Liver (tissue), 9 donors: Measurements from ENCODE around the gene TNRC6B. TPM values are rescaled to one million over a fixed set of nuclear protein-coding genes. Genes with fewer than 3 reads are reported as not detected.

Source experiments
- DNase-seq: peaks from one replicate; pipeline ENCODE4 v3.0.0-alpha.2; 2017; ENCODE audit warnings: low spot score
- H3K27ac ChIP-seq, 2 donors: one replicate each; pipeline ENCODE4 v1.7.0; 2013; ENCODE audit warnings: inconsistent platforms in 2 of 2, low read length in 2 of 2, control low read depth in 1 of 2, low read depth in 1 of 2, mild to moderate bottlenecking in 1 of 2
- H3K27me3 ChIP-seq, 4 donors: one replicate each; pipeline versions ENCODE4 v1.6.1 to v1.7.0; 2013; ENCODE audit warnings: low read length in 3 of 4, inconsistent platforms in 1 of 4, mild to moderate bottlenecking in 1 of 4, moderate library complexity in 1 of 4; ENCODE audit not compliant: control insufficient read depth in 4 of 4, insufficient read depth in 4 of 4
- H3K36me3 ChIP-seq, 4 donors: one replicate each; pipeline versions ENCODE4 v1.6.1 to v1.7.0; 2013; ENCODE audit warnings: low read length in 3 of 4, mild to moderate bottlenecking in 3 of 4, low read depth in 1 of 4, moderate library complexity in 1 of 4; ENCODE audit not compliant: control insufficient read depth in 4 of 4, insufficient read depth in 3 of 4
- H3K4me1 ChIP-seq, 4 donors: one replicate each; pipeline versions ENCODE4 v1.6.1 to v1.7.0; 2013; ENCODE audit warnings: low read length in 3 of 4, mild to moderate bottlenecking in 3 of 4, moderate library complexity in 1 of 4; ENCODE audit not compliant: control insufficient read depth in 4 of 4, insufficient read depth in 4 of 4
- H3K4me3 ChIP-seq, 3 donors: one replicate each; pipeline versions ENCODE4 v1.6.1 to v1.7.0; 2013; ENCODE audit warnings: low read length in 3 of 3, control low read depth in 1 of 3, low read depth in 1 of 3, mild to moderate bottlenecking in 1 of 3
- H3K9ac ChIP-seq, 2 donors: one replicate each; pipeline ENCODE4 v1.7.0; 2013; ENCODE audit warnings: low read length in 2 of 2, mild to moderate bottlenecking in 2 of 2, moderate library complexity in 2 of 2, control low read depth in 1 of 2, low read depth in 1 of 2
- H3K9me3 ChIP-seq, 4 donors: one replicate each; pipeline versions ENCODE4 v1.6.1 to v1.7.0; 2013; ENCODE audit warnings: low read length in 3 of 4; ENCODE audit not compliant: control insufficient read depth in 4 of 4
- EGR1 ChIP-seq, 2 donors: IDR thresholded peaks; 2 replicates each; pipeline ENCODE4 v1.6.1; 2016 to 2018; ENCODE audit warnings: antibody characterized with exemption in 2 of 2, low read depth in 2 of 2
- FOXA1 ChIP-seq: IDR thresholded peaks from 2 replicates; pipeline ENCODE4 v1.6.1; 2016; ENCODE audit warnings: antibody characterized with exemption
- FOXA2 ChIP-seq: IDR thresholded peaks from 2 replicates; pipeline ENCODE4 v1.6.1; 2016; ENCODE audit warnings: antibody characterized with exemption
- GABPA ChIP-seq, 2 donors: IDR thresholded peaks in 1 of 2; conservative IDR thresholded peaks in 1 of 2; 2 replicates each; pipeline ENCODE4 v1.6.1; 2016; ENCODE audit warnings: antibody characterized with exemption in 2 of 2, mild to moderate bottlenecking in 1 of 2, moderate library complexity in 1 of 2
- HNF4A ChIP-seq, 2 donors: conservative IDR thresholded peaks; 2 replicates each; pipeline ENCODE4 v1.6.1; 2016; ENCODE audit warnings: antibody characterized with exemption in 2 of 2, mild to moderate bottlenecking in 2 of 2
- HNF4G ChIP-seq: IDR thresholded peaks from 2 replicates; pipeline ENCODE4 v1.6.1; 2016; ENCODE audit warnings: antibody characterized with exemption
- JUND ChIP-seq, 2 donors: IDR thresholded peaks; 2 replicates each; pipeline ENCODE4 v1.6.1; 2016; ENCODE audit warnings: antibody characterized with exemption in 2 of 2
- NR2F2 ChIP-seq: IDR thresholded peaks from 2 replicates; pipeline ENCODE4 v1.6.1; 2016; ENCODE audit warnings: antibody characterized with exemption
- RAD21 ChIP-seq, 2 donors: IDR thresholded peaks; 2 replicates each; pipeline ENCODE4 v1.6.1; 2016; ENCODE audit warnings: antibody characterized with exemption in 2 of 2, mild to moderate bottlenecking in 2 of 2
- RXRA ChIP-seq, 2 donors: IDR thresholded peaks; 2 replicates each; pipeline ENCODE4 v1.6.1; 2017 to 2018; ENCODE audit warnings: antibody characterized with exemption in 2 of 2, mild to moderate bottlenecking in 1 of 2
- SP1 ChIP-seq: IDR thresholded peaks from 2 replicates; pipeline ENCODE4 v1.6.1; 2018; ENCODE audit warnings: antibody characterized with exemption, mild to moderate bottlenecking
- TAF1 ChIP-seq: conservative IDR thresholded peaks from 2 replicates; pipeline ENCODE4 v1.6.1; 2016; ENCODE audit warnings: antibody characterized with exemption, mild to moderate bottlenecking
- YY1 ChIP-seq: IDR thresholded peaks from 2 replicates; pipeline ENCODE4 v1.6.1; 2016; ENCODE audit warnings: antibody characterized with exemption, mild to moderate bottlenecking
- WGBS: extraction: QIAGEN DNeasy Blood & Tissue Kit; methylation state at CpG from one replicate; pipeline ENCODE4 v1.1.7; 2013; 5-methylcytosine and 5-hydroxymethylcytosine counted together
- polyA plus RNA-seq, 2 donors: library from polyadenylated mRNA; stranded (reverse) in 1 of 2; unstranded in 1 of 2; fragments of 200-250 nt in 1 of 2; fragments of >200 nt in 1 of 2; fragmentation: Nextera tagmentation in 1 of 2; extraction: Ambion mirVana in 1 of 2; gene quantifications; one replicate each; pipeline versions ENCODE4 v1.2.1 to v1.2.3, GENCODE V29; 2013 to 2015
- total RNA-seq, 2 donors: library from RNA; depleted of rRNA; stranded (reverse); fragments of >200 nt; gene quantifications; one replicate each; pipeline ENCODE4 v1.2.3, GENCODE V29; 2014
- TF ChIP-seq, protein P1 (sequence below): IDR thresholded peaks from 2 replicates; pipeline ENCODE4 v1.6.1; 2016; ENCODE audit warnings: antibody characterized with exemption
- TF ChIP-seq, protein P2 (sequence below): IDR thresholded peaks from 2 replicates; pipeline ENCODE4 v1.6.1; 2016; ENCODE audit warnings: antibody characterized with exemption
- TF ChIP-seq, protein P3 (sequence below): IDR thresholded peaks from 2 replicates; pipeline ENCODE4 v1.6.1; 2016; ENCODE audit warnings: antibody characterized with exemption
- TF ChIP-seq, protein P4 (sequence below): IDR thresholded peaks from 2 replicates; pipeline ENCODE4 v1.6.1; 2016; ENCODE audit warnings: antibody characterized with exemption, mild to moderate bottlenecking
- TF ChIP-seq, protein P5 (sequence below): fragments of 150-350 bp; IDR thresholded peaks from 2 replicates; pipeline ENCODE4 v1.5.1; 2017; ENCODE audit warnings: improper control_type of control experiment, low read depth, low read length; ENCODE audit not compliant: missing input control
- donor health status: healthy.
- donor health status: healthy.
- donor health status: healthy.
- donor health status: healthy.
- donor health status: healthy.

Gene TNRC6B
- total and polyA plus RNA-seq, 4 donors: 4.6 to 39.1 (median 26.4) TPM

DNA sequence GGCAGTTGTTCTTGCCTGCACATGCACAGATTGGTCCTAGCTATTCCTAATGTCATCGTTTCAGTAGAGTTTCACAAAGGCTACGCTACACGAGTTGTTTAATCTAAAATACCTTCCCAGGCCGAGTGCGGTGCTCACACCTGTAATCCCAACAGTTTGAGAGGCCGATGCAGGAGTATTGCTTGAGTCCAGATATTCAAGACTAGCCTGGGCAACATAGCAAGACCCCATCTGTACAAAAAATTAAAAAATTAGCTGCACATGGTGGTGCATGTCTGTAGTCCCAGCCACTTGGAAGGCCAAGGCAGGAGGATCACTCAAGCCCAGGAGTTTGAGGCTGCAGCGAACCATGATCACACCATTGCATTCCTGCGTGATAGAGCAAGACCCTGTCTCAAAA, 56.2 kb downstream of the TNRC6B start:
- H3K27ac ChIP-seq: no peak overlapping the region
- H3K36me3 ChIP-seq: peaks cover 4 to 9% (median 4%) of the 10 kb centered on the region in 4 donors
- no peaks in the 10 kb centered on the region for H3K9me3 ChIP-seq
- H3K4me3 ChIP-seq: no peak overlapping the region
- H3K9ac ChIP-seq: no peak overlapping the region
- peaks cover 0 to 5% (median under 1%) of the 10 kb centered on the region in 4 donors for H3K4me1 ChIP-seq
- no peaks in the 10 kb centered on the region for H3K27me3 ChIP-seq
- 96% methylated on average over 8 of the region's 8 CpGs for WGBS
- TF ChIP-seq NR2F2: no peak
- TF ChIP-seq, protein P1, sequence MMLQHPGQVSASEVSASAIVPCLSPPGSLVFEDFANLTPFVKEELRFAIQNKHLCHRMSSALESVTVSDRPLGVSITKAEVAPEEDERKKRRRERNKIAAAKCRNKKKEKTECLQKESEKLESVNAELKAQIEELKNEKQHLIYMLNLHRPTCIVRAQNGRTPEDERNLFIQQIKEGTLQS: no peak
- no peak for TF ChIP-seq RAD21 (IDR thresholded peaks at IDR 0.05)
- TF ChIP-seq SP1: no peak
- DNase-seq: no peak

DNA sequence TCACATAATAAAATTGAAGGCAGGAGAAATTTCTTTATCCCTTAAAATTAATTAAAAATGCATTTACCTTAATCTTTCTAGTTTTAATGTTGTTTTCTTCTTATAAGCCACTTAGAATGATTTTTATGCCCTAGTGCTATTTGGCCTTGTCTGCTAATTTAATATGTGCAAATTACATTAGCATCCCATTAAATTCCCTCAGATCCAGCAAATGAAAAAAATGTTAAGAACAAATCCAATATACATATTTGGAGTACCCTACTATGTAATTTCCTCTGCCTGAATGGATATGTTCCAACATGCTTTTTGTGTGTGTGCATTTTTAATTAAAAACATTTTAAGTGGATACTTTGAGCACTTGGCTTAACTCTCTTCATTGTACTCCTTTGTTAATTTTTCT, 56.9 kb downstream of the TNRC6B start:
- DNase-seq: no peak

DNA sequence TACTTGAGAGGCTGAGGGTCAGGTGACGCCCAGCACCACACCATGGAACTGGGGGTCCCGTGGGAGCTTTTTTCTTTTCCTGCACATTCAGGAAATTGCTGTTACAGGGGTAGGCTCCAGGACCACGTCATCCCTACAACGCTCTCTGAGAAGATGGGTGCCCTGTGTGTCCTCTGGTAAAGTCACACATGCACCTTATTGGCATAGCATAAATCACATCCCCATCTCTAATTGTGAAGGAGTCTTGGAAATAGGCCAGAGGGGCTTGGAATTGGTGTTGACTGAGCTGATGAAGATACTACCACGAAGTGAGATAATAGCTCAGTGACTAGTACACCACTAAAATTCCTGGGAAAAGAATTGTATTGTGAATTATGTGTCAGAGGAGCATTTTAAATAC, 57.6 kb downstream of the TNRC6B start:
- no peak overlapping the region for H3K4me3 ChIP-seq
- TF ChIP-seq FOXA2 (no peak), GABPA (IDR thresholded peaks at IDR 0.05 in 1 of 2, conservative IDR thresholded peaks at IDR 0.05 in 1 of 2) (no peak), HNF4A (conservative IDR thresholded peaks at IDR 0.05) (no peak), EGR1 (IDR thresholded peaks at IDR 0.05; ENCODE audit: low read depth in 2 of 2) (no peak), RXRA (IDR thresholded peaks at IDR 0.05) (no peak), NR2F2 (no peak), TAF1 (no peak), RAD21 (IDR thresholded peaks at IDR 0.05) (no peak), SP1 (no peak), YY1 (no peak), JUND (IDR thresholded peaks at IDR 0.05) (no peak), FOXA1 (no peak), HNF4G (no peak)
- TF ChIP-seq, protein P2, sequence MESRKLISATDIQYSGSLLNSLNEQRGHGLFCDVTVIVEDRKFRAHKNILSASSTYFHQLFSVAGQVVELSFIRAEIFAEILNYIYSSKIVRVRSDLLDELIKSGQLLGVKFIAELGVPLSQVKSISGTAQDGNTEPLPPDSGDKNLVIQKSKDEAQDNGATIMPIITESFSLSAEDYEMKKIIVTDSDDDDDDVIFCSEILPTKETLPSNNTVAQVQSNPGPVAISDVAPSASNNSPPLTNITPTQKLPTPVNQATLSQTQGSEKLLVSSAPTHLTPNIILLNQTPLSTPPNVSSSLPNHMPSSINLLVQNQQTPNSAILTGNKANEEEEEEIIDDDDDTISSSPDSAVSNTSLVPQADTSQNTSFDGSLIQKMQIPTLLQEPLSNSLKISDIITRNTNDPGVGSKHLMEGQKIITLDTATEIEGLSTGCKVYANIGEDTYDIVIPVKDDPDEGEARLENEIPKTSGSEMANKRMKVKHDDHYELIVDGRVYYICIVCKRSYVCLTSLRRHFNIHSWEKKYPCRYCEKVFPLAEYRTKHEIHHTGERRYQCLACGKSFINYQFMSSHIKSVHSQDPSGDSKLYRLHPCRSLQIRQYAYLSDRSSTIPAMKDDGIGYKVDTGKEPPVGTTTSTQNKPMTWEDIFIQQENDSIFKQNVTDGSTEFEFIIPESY: no peak
- TF ChIP-seq, protein P3, sequence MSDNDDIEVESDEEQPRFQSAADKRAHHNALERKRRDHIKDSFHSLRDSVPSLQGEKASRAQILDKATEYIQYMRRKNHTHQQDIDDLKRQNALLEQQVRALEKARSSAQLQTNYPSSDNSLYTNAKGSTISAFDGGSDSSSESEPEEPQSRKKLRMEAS: no peak
- TF ChIP-seq, protein P4, sequence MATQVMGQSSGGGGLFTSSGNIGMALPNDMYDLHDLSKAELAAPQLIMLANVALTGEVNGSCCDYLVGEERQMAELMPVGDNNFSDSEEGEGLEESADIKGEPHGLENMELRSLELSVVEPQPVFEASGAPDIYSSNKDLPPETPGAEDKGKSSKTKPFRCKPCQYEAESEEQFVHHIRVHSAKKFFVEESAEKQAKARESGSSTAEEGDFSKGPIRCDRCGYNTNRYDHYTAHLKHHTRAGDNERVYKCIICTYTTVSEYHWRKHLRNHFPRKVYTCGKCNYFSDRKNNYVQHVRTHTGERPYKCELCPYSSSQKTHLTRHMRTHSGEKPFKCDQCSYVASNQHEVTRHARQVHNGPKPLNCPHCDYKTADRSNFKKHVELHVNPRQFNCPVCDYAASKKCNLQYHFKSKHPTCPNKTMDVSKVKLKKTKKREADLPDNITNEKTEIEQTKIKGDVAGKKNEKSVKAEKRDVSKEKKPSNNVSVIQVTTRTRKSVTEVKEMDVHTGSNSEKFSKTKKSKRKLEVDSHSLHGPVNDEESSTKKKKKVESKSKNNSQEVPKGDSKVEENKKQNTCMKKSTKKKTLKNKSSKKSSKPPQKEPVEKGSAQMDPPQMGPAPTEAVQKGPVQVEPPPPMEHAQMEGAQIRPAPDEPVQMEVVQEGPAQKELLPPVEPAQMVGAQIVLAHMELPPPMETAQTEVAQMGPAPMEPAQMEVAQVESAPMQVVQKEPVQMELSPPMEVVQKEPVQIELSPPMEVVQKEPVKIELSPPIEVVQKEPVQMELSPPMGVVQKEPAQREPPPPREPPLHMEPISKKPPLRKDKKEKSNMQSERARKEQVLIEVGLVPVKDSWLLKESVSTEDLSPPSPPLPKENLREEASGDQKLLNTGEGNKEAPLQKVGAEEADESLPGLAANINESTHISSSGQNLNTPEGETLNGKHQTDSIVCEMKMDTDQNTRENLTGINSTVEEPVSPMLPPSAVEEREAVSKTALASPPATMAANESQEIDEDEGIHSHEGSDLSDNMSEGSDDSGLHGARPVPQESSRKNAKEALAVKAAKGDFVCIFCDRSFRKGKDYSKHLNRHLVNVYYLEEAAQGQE: no peak
- TF ChIP-seq, protein P1: no peak
- TF ChIP-seq, protein P5, sequence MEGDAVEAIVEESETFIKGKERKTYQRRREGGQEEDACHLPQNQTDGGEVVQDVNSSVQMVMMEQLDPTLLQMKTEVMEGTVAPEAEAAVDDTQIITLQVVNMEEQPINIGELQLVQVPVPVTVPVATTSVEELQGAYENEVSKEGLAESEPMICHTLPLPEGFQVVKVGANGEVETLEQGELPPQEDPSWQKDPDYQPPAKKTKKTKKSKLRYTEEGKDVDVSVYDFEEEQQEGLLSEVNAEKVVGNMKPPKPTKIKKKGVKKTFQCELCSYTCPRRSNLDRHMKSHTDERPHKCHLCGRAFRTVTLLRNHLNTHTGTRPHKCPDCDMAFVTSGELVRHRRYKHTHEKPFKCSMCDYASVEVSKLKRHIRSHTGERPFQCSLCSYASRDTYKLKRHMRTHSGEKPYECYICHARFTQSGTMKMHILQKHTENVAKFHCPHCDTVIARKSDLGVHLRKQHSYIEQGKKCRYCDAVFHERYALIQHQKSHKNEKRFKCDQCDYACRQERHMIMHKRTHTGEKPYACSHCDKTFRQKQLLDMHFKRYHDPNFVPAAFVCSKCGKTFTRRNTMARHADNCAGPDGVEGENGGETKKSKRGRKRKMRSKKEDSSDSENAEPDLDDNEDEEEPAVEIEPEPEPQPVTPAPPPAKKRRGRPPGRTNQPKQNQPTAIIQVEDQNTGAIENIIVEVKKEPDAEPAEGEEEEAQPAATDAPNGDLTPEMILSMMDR: no peak
- no peak overlapping the region for H3K27ac ChIP-seq
- DNase-seq: no peak
- peaks cover 4 to 9% (median 4%) of the 10 kb centered on the region in 4 donors for H3K36me3 ChIP-seq
- peaks cover 0 to 5% (median 0%) of the 10 kb centered on the region in 4 donors for H3K4me1 ChIP-seq
- H3K9me3 ChIP-seq: no peaks in the 10 kb centered on the region
- no peak overlapping the region for H3K9ac ChIP-seq
- H3K27me3 ChIP-seq: no peaks in the 10 kb centered on the region
- 67% methylated on average over 5 of the region's 5 CpGs for WGBS

More for the DNA sequence above, 56.9 kb downstream of the TNRC6B start:
- TF ChIP-seq FOXA1 (no peak), HNF4A (conservative IDR thresholded peaks at IDR 0.05) (no peak), RXRA (IDR thresholded peaks at IDR 0.05) (no peak)
- TF ChIP-seq, protein P3: no peak
- peaks cover 0 to 5% (median 0%) of the 10 kb centered on the region in 4 donors for H3K4me1 ChIP-seq
- no peaks in the 10 kb centered on the region for H3K27me3 ChIP-seq
- peaks cover 4 to 9% (median 4%) of the 10 kb centered on the region in 4 donors for H3K36me3 ChIP-seq
- H3K9ac ChIP-seq: no peak overlapping the region
- H3K4me3 ChIP-seq: no peak overlapping the region
- no peaks in the 10 kb centered on the region for H3K9me3 ChIP-seq
- H3K27ac ChIP-seq: no peak overlapping the region
